BJ (cell line): ENCODE data around the gene CRADD. TPM values are rescaled to one million over a fixed set of nuclear protein-coding genes. Genes with fewer than 3 reads are reported as not detected.

Experiments
- CTCF ChIA-PET: fragments of 350-600 bp; formaldehyde crosslinking; extraction: SDS; loops from one replicate; lab custom pipeline; 2021; ENCODE audit warnings: antibody characterized with exemption, inconsistent platforms; lab: Yijun Ruan, JAX
- POLR2A ChIA-PET: fragments of 300-600 bp; sonication (Branson Sonifier 250); formaldehyde crosslinking; extraction: SDS; loops from one replicate; lab custom pipeline; 2021; ENCODE audit warnings: antibody characterized with exemption; lab: Charles Lee
- DNase-seq: peaks from one replicate; pipeline ENCODE4 v3.0.0-alpha.2; 2011; ENCODE audit warnings: low read depth
- H3K27me3 ChIP-seq: 2 replicates; pipeline ENCODE4 v1.6.0; 2011; ENCODE audit warnings: low read length; ENCODE audit not compliant: control insufficient read depth, insufficient read depth
- H3K36me3 ChIP-seq: 2 replicates; pipeline ENCODE4 v1.5.1; 2011; ENCODE audit warnings: low read length; ENCODE audit not compliant: control insufficient read depth, insufficient read depth
- H3K4me3 ChIP-seq: 2 replicates; pipeline ENCODE4 v1.5.1; 2011; ENCODE audit warnings: low read depth, mild to moderate bottlenecking, control low read depth, low read length
- CTCF ChIP-seq: IDR thresholded peaks from 2 replicates; pipeline ENCODE4 v1.5.1; 2011; ENCODE audit warnings: low read depth, mild to moderate bottlenecking, control low read depth, inconsistent platforms, low read length, moderate library complexity; ENCODE audit not compliant: insufficient read depth
- polyA plus RNA-seq: library from polyadenylated mRNA; depleted of rRNA; stranded (reverse); fragments of >200 nt; gene quantifications from 2 replicates; pipeline ENCODE4 v1.2.3, GENCODE V29; 2011

The CRADD gene
- polyA plus RNA-seq, 1 experiment = 16.6 TPM

- no peaks in the 10 kb centered on the region for H3K27me3 ChIP-seq
- no peak for DNase-seq
- H3K36me3 ChIP-seq = no peaks in the 10 kb centered on the region
- no peak for TF ChIP-seq CTCF
- POLR2A ChIA-PET = no interaction called here
- CTCF ChIA-PET = interaction anchor here (0.6 to 1.9 kb wide), 3 partner anchors 74 to 184 kb away, joined by 3 to 4 read pairs (median 4); no protein-coding TSS in a partner anchor
- no peak overlapping the region for H3K4me3 ChIP-seq
These were observed 239.2 kb downstream of the CRADD start for GRCh38 chr12:93916402-93916801.

- ChIA-PET POLR2A (interaction anchor here (0.6 to 1.1 kb wide), 6 partner anchors 16 to 180 kb away, joined by 3 to 30 read pairs (median 4); no protein-coding TSS in a partner anchor), CTCF (interaction anchor here (0.6 to 1.5 kb wide), 9 partner anchors 24 to 349 kb away, joined by 3 to 9 read pairs (median 3); no protein-coding TSS in a partner anchor)
- Histone ChIP-seq H3K36me3 (no peaks in the 10 kb centered on the region), H3K27me3 (no peaks in the 10 kb centered on the region), H3K4me3 (no peak overlapping the region)
- peak; percentile 83 for DNase-seq
- no peak for TF ChIP-seq CTCF
These were observed 241.1 kb downstream of the CRADD start for GRCh38 chr12:93918262-93918661.

- CTCF ChIA-PET = interaction anchor here (0.6 kb wide), 1 partner anchor 91 kb away, joined by 3 read pairs; no protein-coding TSS in a partner anchor
These were observed 241.7 kb downstream of the CRADD start for GRCh38 chr12:93918900-93919299.

GRCh38 chr12:93921521-93921920, 244.3 kb downstream of the CRADD start:
- no peak for DNase-seq
- Histone ChIP-seq H3K36me3 (no peaks in the 10 kb centered on the region), H3K4me3 (no peak overlapping the region), H3K27me3 (no peaks in the 10 kb centered on the region)
- CTCF ChIA-PET = no interaction called here
- no peak for TF ChIP-seq CTCF
- POLR2A ChIA-PET = no interaction called here

More at GRCh38 chr12:93918900-93919299, 241.7 kb downstream of the CRADD start:
- Histone ChIP-seq H3K27me3 (no peaks in the 10 kb centered on the region), H3K4me3 (no peak overlapping the region), H3K36me3 (no peaks in the 10 kb centered on the region)
- no peak for DNase-seq
- no peak for TF ChIP-seq CTCF
- POLR2A ChIA-PET = interaction anchor here (1.1 kb wide), 1 partner anchor 141 kb away, joined by 3 read pairs; no protein-coding TSS in a partner anchor

- ChIA-PET POLR2A (no interaction called here), CTCF (interaction anchor here (1.2 kb wide), 1 partner anchor 13 kb away, joined by 4 read pairs; no protein-coding TSS in a partner anchor)
These were observed 245.4 kb downstream of the CRADD start for GRCh38 chr12:93922583-93923006.

More at GRCh38 chr12:93922583-93923006, 245.4 kb downstream of the CRADD start:
- Histone ChIP-seq H3K4me3 (no peak overlapping the region), H3K27me3 (no peaks in the 10 kb centered on the region), H3K36me3 (no peaks in the 10 kb centered on the region)
- DNase-seq = no peak
- no peak for TF ChIP-seq CTCF
